ENCODE measurements around the gene ANKS1A. TPM values are rescaled to one million over a fixed set of nuclear protein-coding genes. Genes with fewer than 3 reads are reported as not detected.
A peak's percentile ranks its signal among the peaks of the same experiment; 100 is the strongest.

The ANKS1A gene
- total RNA-seq, 1 experiment from 2014 or later = 26.5 TPM

- no peak overlapping the region for H3K9ac ChIP-seq (ENCODE audit: extremely low read depth, insufficient read length, low read length)
- no peak overlapping the region for H3T11ph ChIP-seq (ENCODE audit: low read length)
- Mint-ChIP-seq H3K27me3 (ENCODE audit: low read depth) (no peaks in the 10 kb centered on the region), H3K27ac (peak overlapping the region in 2 of 3 experiments; percentile 72 to 92; a peak in 4 of 7 replicates), H3K4me1 (peaks cover 8 to 37% of the 10 kb centered on the region in 2 experiments), H3K36me3 (ENCODE audit: insufficient read depth in 1 of 3, low read depth in 3 of 3) (peaks cover 8 to 29% (median 18%) of the 10 kb centered on the region in 3 experiments; a peak in 6 of 7 replicates), H3K9me3 (no peaks in the 10 kb centered on the region; a peak in 1 of 5 replicates), H3K4me3 (peak overlapping the region in 1 of 2 experiments; percentile 20; a peak in 1 of 5 replicates)
- H3K23ac ChIP-seq (ENCODE audit: insufficient read length, low read depth, low read length) = no peak overlapping the region
- no peak overlapping the region for H2AK5ac ChIP-seq (ENCODE audit: insufficient read length, low read length)
- no peaks in the 10 kb centered on the region for H3K79me1 ChIP-seq (ENCODE audit: insufficient read depth, low read depth, low read length, poor library complexity, severe bottlenecking)
- H3K23me2 ChIP-seq (ENCODE audit: insufficient read length, low read depth, low read length, poor library complexity, severe bottlenecking) = no peaks in the 10 kb centered on the region
- no peaks in the 10 kb centered on the region; the same call in 1 of the 2 replicates for H3K4me1 ChIP-seq (ENCODE audit: insufficient read depth, low read length)
- H4K20me1 ChIP-seq (ENCODE audit: control insufficient read depth, insufficient read depth, insufficient read length) = no peaks in the 10 kb centered on the region
- DNase-seq = no peak
- no peak overlapping the region for H3K14ac ChIP-seq (ENCODE audit: insufficient read depth, low read length)
- H4K5ac ChIP-seq (ENCODE audit: insufficient read length, low read depth, low read length) = no peak overlapping the region
- H3K56ac ChIP-seq (ENCODE audit: insufficient read length, low read depth, low read length) = no peak overlapping the region
- no peak overlapping the region for H4K91ac ChIP-seq (ENCODE audit: insufficient read length, low read depth, low read length)
- H3K79me2 ChIP-seq (ENCODE audit: insufficient read depth, low read length) = no peaks in the 10 kb centered on the region
- H3K27me3 ChIP-seq (ENCODE audit: insufficient read depth, low read length) = no peaks in the 10 kb centered on the region
- H3K4ac ChIP-seq (ENCODE audit: low read depth, low read length) = no peak overlapping the region
- no peak overlapping the region for H3K27ac ChIP-seq (ENCODE audit: insufficient read length, low read depth, low read length)
- H2BK120ac ChIP-seq (ENCODE audit: low read depth, low read length, poor library complexity, severe bottlenecking) = no peak overlapping the region
- no peak for TF ChIP-seq CTCF (conservative IDR thresholded peaks at IDR 0.05)
- H2AFZ ChIP-seq (ENCODE audit: low read length) = no peak overlapping the region
- H2BK20ac ChIP-seq (ENCODE audit: low read depth, low read length, poor library complexity, severe bottlenecking) = no peak overlapping the region
- no peaks in the 10 kb centered on the region for H3K9me3 ChIP-seq (ENCODE audit: control insufficient read depth, low read depth, low read length)
- no peak overlapping the region for H2BK12ac ChIP-seq (ENCODE audit: insufficient read length, low read depth, low read length)
- H2BK15ac ChIP-seq (ENCODE audit: low read depth, low read length) = no peak overlapping the region
- H3K4me2 ChIP-seq (ENCODE audit: insufficient read depth, insufficient read length, low read length) = no peak overlapping the region
- H2BK5ac ChIP-seq (ENCODE audit: insufficient read length, low read length) = no peak overlapping the region
- no CpG with 5 or more reads among the region's 11 CpGs for WGBS (ENCODE audit: extremely low coverage, insufficient read length, low lambda C conversion rate)
- H4K8ac ChIP-seq (replicated peaks; ENCODE audit: insufficient read length, low read depth, low read length) = no peak overlapping the region
- no peak overlapping the region for H3K18ac ChIP-seq (ENCODE audit: insufficient read length, low read depth, low read length)
These were observed 174.7 kb downstream of the ANKS1A start for GRCh38 chr6:35063701-35064280.

Data from H9 (cell line).